ENCODE results near the gene AP3B1.

Gene AP3B1, protein sequence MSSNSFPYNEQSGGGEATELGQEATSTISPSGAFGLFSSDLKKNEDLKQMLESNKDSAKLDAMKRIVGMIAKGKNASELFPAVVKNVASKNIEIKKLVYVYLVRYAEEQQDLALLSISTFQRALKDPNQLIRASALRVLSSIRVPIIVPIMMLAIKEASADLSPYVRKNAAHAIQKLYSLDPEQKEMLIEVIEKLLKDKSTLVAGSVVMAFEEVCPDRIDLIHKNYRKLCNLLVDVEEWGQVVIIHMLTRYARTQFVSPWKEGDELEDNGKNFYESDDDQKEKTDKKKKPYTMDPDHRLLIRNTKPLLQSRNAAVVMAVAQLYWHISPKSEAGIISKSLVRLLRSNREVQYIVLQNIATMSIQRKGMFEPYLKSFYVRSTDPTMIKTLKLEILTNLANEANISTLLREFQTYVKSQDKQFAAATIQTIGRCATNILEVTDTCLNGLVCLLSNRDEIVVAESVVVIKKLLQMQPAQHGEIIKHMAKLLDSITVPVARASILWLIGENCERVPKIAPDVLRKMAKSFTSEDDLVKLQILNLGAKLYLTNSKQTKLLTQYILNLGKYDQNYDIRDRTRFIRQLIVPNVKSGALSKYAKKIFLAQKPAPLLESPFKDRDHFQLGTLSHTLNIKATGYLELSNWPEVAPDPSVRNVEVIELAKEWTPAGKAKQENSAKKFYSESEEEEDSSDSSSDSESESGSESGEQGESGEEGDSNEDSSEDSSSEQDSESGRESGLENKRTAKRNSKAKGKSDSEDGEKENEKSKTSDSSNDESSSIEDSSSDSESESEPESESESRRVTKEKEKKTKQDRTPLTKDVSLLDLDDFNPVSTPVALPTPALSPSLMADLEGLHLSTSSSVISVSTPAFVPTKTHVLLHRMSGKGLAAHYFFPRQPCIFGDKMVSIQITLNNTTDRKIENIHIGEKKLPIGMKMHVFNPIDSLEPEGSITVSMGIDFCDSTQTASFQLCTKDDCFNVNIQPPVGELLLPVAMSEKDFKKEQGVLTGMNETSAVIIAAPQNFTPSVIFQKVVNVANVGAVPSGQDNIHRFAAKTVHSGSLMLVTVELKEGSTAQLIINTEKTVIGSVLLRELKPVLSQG

DNA sequence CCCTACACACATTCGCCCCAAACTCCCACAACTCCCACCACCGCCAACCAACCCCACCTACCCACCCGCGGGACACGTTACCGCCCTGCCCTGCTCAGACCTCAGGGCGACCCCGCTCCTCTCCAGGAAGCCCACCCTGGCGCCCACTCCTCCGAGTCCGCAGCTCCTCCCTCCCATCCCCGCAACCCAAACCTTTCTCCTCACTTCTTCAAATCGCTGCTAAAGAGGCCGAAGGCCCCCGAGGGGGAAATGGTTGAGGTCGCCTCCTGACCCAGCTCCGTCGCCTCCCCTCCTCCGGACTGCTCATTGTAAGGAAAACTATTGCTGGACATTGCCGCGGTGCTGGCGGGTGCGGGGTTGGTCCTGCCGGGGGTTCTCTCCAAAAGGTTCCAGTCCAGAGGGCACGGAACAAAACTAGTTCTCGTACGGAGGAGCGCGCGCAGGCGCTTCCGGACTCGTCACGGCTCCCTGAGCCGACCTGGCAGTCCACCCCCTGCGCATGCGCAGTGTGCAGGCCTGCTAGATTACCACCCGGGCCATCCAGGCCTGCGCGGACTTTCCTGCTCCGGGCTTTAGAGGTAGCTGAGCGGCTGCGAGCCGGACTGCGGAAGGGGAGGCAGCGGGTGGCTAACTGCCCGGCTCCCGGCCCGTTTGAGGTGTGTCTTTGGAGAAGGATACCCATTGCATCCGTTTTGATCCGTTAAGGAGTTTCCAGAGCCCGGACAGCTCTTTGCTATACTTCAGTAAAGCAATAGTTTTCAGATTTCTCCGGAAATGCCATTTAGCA is at the start of gene AP3B1:
AP3B1 (minus strand) TSS at position 451 of the 787 bp plus-strand sequence; CDS start at position 332, 119 bp downstream.
- peak; percentile 96 to 98 for DNase-seq

DNA sequence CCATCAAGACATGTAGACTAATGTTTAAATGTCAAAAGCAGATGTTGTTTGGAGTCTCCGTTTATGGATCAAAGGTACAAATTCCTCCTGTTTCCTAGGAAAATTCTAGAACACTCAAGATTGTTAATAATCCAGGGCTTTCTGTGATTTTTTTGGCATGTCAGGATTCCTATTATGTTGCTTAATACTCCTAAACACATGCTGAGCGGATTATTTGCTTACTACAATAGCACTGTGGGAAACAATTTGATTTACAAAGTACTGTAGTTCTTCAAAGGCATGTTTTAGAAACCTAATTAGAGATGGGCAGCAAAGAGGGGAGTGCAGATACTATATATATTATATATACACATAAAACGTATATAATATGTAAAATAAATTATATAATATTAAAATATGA is 46.9 kb upstream of the AP3B1 start:
- DNase-seq = no peak

DNA sequence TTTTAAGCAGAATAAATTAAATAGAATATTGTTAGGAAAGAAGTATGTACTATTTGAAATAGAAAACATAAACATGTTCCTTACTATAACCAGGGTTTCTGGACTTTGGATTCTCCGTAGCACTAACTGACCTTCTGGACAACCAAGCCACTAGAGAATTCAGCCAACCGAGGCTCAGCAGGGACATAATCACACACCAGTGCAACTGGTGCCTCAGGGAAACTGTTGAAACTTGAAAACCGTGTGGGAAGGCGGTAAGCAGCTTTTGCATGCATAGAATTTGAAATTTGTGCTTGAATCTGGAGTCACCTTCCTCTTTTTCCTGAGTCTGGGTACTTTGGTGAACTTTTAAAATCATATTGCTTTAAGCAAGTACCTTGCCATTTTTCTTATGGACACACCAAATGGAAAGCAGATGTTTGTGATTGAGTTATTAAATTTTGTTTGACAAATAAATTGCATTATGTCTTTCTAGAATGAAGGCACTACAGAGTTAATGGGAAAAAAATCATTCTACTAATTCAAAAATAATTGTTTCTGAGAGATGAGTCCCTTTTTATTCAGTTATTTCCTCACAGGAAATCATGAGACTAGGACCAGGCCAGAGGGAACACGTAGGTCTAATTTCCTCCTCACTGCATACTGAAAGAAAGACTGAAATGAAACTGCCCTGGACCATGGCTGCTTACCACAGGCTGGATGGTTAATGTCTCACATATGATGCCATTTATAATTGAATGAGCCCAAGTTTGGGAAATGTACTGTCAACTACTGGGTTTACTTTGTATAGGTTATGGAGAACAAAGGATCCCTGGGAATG is 45.3 kb upstream of the AP3B1 start:
- DNase-seq = no peak

DNA sequence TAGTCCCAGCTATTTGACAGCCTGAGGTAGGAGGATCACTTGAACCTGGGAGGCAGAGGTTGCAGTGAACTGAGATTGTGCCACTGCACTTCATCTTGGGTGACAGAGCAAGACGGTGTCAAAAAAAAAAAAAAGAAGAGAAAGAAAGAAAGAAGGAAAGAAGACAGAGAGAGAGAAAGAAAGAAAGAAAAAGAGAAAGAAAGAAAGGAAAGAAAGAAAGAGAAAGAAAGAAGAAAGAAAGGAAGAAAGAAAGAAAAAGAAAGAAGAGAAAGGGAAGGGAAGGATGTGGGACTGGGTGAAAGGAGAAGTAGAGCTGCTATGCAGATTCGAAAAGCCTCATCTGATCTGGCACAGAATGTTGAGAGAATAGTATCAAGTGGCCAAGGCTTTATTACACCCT is 42.2 kb upstream of the AP3B1 start:
- DNase-seq = no peak

GRCh38 chr5:78335976-78336375 is 41.5 kb upstream of the AP3B1 start:
- no peak for DNase-seq

DNA sequence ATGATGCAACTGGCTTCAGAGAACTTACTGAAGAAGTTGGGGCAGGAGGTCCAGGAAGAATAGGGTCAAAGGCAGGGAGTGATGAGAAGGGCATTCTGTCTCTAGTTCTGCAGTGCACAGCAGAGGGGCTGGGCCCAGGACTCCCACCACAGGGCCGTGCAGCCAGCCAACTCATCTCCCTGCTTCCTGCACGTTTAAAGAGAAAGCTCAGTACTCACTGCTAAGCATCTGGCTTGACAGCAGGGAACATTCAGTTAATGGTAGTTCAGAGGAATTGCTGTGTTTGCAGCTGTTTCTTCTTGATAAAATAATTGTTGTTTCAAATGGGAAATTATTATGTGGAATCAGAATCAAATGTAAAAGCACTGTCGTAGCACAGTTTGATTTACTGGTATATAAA is 40.3 kb upstream of the AP3B1 start:
- DNase-seq = peak in 1 of 2 experiments; percentile 53

GRCh38 chr5:78331523-78332080 is 37.1 kb upstream of the AP3B1 start:
- DNase-seq = no peak

DNA sequence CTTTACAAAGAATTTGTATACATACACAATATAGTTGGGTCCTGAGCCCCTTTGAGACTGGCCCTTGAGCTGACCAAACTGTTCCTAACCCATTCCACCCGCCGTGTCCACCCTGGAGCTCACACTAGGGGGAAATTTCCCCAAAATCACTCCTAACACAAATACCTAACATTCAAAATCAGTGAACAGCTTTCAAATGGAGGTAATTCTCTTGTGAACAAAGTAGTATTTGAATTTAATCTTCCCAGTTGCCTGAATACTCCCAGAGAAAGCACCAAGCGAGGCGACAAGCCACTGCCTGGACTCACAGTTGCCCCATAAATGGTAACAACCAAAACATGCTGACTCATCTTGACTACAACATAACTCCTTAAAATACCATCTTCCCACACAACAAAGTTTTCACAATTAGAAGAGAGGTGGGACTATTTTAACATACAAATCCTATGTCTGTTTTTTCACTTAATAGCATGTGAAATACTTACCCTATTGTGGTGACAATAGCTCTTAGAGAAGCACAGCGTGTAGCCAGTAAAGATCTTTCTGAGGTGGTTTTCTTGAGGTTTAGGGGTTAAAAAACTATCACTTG is 34.2 kb upstream of the AP3B1 start:
- no peak for DNase-seq

- no peak for DNase-seq
These were observed 33.4 kb upstream of the AP3B1 start for GRCh38 chr5:78327761-78328510.

DNA sequence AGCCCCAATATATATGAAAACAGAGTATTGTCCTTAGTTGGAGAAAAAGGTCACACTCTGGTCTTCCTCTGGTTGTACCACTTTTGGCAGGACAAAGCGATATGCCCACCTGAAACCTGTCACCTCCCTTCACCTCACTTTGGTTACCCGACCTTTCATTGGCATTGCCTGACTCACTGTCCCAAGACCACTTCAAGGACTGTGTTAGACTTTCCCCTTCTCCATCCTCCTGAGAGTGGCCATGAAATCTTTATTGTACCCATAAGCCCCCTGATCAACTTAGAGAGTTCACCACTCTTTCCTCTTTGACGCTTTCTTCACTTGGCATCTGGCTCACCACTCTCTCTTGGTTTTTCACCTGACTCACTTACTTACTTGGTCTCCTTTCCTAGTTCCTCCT is 32.4 kb upstream of the AP3B1 start:
- DNase-seq = no peak

- DNase-seq = no peak
These were observed 28.7 kb upstream of the AP3B1 start for GRCh38 chr5:78323241-78323640.

GRCh38 chr5:78320401-78320800 is 25.9 kb upstream of the AP3B1 start:
- peak in 1 of 2 experiments; percentile 59 for DNase-seq

DNA sequence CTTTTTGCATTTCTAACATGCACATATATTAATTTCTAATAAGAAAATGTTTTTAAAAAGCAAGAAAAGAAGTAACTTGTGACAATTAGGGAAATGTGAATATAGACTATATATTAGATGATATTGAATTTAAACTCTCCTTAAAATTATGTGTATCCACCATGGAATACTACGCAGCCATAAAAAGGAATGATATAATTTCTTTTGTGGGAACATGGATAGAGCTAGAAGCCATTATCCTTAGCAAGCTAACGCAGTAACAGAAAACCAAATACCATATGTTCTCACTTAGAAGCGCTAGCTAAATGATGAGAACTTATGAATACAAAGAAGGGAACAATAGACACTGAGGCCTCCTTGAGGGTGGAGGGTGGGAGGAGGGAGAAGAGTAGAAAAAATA is 23.8 kb upstream of the AP3B1 start:
- no peak for DNase-seq

DNA sequence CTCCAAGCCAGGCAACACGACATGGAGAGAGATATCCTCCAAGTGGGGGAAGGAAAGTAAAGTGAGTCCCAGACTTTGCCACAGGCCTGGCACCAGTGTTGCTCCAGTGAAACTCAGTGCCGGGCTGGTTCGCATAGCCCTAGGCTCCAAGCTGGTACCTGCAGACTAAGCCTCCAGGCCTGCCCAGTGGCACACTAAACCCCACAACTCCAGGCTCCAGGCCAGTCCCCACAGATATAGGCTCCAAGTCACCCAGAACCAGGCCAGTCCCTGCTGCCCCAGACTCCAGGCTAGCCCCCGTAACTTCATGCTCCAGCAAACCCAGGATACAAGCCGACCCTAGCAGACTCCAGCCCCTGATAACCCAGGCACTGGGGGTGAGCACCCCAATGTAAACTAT is 23.0 kb upstream of the AP3B1 start:
- no peak for DNase-seq

GRCh38 chr5:78308703-78309102 is 14.2 kb upstream of the AP3B1 start:
- peak in 1 of 2 experiments; percentile 30 for DNase-seq

- no peak for DNase-seq
These were observed 6.1 kb upstream of the AP3B1 start for GRCh38 chr5:78300464-78301045.

DNA sequence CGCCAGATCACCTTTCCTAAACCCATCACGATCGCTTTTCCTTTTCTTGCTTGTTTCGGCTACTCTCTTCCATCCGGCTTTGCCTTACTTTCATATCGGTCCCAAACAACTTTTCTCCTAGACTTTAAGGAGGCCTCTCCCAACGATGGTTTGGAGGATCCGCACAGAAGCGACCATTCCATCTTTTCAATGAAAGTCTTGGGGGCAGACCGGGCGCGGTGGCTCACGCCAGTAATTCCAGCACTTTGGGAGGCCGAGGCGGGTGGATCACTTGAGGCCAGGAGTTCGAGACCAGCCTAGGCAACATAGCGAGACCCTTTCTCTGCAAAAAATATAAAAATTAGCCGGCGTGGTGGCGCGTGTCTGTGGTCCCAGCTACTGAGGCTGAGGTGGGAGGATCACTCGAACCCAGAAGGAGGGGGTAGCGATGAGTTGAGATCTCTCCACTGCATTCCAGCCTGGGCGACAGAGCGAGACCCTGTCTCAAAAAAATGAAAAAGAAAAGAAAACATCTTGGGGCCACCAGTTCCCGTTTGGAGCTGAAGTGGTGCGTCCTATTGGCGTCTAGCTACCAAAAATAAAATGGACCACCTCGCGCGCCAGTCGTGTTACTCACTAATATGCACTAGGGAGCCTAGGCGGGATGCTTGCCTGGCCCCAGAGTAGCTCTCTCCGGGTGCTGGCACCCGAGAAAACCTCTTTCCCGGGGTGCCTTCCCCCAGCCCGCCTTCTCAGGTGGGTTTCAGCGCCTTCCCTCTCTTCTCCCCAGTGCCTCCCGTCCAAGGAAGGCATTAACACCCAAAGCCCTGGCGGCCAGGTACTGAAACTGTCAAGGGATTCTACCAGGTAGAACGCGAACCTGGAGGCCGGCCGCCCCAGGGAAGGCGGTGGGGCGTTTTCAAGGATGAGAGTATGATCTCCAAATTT is 800 bp upstream of the AP3B1 start:
- DNase-seq = peak in 1 of 2 experiments; percentile 67

GRCh38 chr5:78293851-78294247 is 649 bp downstream of the AP3B1 start:
- DNase-seq = peak in 1 of 2 experiments; percentile 31

DNA sequence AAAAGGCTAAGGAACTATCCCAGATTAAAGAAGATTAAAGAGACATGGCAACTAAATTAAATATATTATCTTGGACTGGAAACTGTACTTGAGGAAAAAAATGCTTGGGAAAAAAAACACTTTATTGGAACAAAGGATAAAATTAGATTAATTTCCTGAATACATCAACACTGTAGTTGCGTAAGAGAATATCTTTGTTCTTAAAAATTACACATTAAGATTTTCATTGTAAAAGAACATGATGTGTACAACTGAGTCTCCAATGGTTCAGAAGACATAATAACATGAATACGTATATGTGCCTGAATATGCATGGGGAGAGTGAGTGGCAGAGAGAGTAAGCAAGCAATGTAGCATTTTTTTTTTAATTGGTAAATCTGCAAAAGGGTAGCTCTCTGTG is 2.8 kb downstream of the AP3B1 start:
- DNase-seq = no peak

Data from NCI-H524 (cell line).